GM12891 (cell line): Measurements from ENCODE around the gene ERICH2.
"Not testable (repeated sequence)": the region's sequence is repeated elsewhere in the genome, so short reads cannot be mapped to it uniquely, and the experiment has no call there.

Experiments used
- DNase-seq: peaks from one replicate; pipeline ENCODE4 v3.0.0; 2011; ENCODE audit warnings: low spot score; ENCODE audit not compliant: insufficient read length
- FAIRE-seq: peaks from 2 replicates; lab custom pipeline; 2011; peaks lifted over from hg19 to GRCh38; lab: Jason Lieb, UNC
- PAX5 ChIP-seq: IDR thresholded peaks from 2 replicates; pipeline ENCODE4 v1.6.1; 2011; ENCODE audit warnings: low read length, moderate library complexity, mild to moderate bottlenecking; ENCODE audit not compliant: insufficient read depth, severe bottlenecking
- POLR2A ChIP-seq: IDR thresholded peaks from 2 replicates; pipeline ENCODE4 v1.6.1; 2011; ENCODE audit warnings: low read depth, low read length, control low read depth
- POLR2AphosphoS5 ChIP-seq: IDR thresholded peaks from 2 replicates; pipeline ENCODE4 v1.6.1; 2011; ENCODE audit warnings: low read depth, low read length, control low read depth
- POU2F2 ChIP-seq: IDR thresholded peaks from 2 replicates; pipeline ENCODE4 v1.6.1; 2011; ENCODE audit warnings: low read depth, mild to moderate bottlenecking, control low read depth, low read length, moderate library complexity
- SPI1 ChIP-seq: IDR thresholded peaks from 2 replicates; pipeline ENCODE4 v1.6.1; 2011; ENCODE audit warnings: low read depth, low read length, control low read depth
- TAF1 ChIP-seq: IDR thresholded peaks from 2 replicates; pipeline ENCODE4 v1.6.1; 2011; ENCODE audit warnings: low read depth, low read length, control low read depth

Gene ERICH2

GRCh38 chr2:170739507-170740046, 30.6 kb upstream of the ERICH2 start:
- FAIRE-seq = no peak
- TF ChIP-seq POLR2AphosphoS5 = no peak
- TF ChIP-seq SPI1 = peak; percentile 59
- DNase-seq = no peak

GRCh38 chr2:170740660-170741059, 29.5 kb upstream of the ERICH2 start:
- FAIRE-seq = no peak
- no peak for TF ChIP-seq POLR2A
- no peak for TF ChIP-seq POU2F2
- TF ChIP-seq SPI1 = no peak
- no peak for TF ChIP-seq TAF1
- TF ChIP-seq POLR2AphosphoS5 = no peak
- no peak for TF ChIP-seq PAX5
- no peak for DNase-seq

- no peak for FAIRE-seq
- TF ChIP-seq SPI1 = no peak
- no peak for TF ChIP-seq POLR2A
- no peak for TF ChIP-seq POLR2AphosphoS5
- no peak for TF ChIP-seq POU2F2
- no peak for TF ChIP-seq TAF1
- TF ChIP-seq PAX5 = no peak
- no peak for DNase-seq
Observed at GRCh38 chr2:170742000-170742399, 28.2 kb upstream of the ERICH2 start.

GRCh38 chr2:170742896-170743529, 27.2 kb upstream of the ERICH2 start:
- no peak for DNase-seq
- TF ChIP-seq SPI1 (no peak), POLR2A (no peak), POLR2AphosphoS5 (no peak), POU2F2 (no peak), TAF1 (no peak), PAX5 (no peak)
- no peak for FAIRE-seq

- no peak for DNase-seq
- no peak for FAIRE-seq
- TF ChIP-seq POU2F2 (no peak), PAX5 (no peak), TAF1 (no peak), POLR2A (no peak), SPI1 (no peak), POLR2AphosphoS5 (no peak)
Observed at GRCh38 chr2:170743530-170744239, 26.5 kb upstream of the ERICH2 start.

- FAIRE-seq = no peak
- no peak for DNase-seq
- TF ChIP-seq PAX5 (no peak), POLR2AphosphoS5 (no peak), TAF1 (no peak), SPI1 (no peak), POLR2A (no peak), POU2F2 (no peak)
Observed at GRCh38 chr2:170744248-170745002, 25.8 kb upstream of the ERICH2 start.

GRCh38 chr2:170745305-170745704, 24.9 kb upstream of the ERICH2 start:
- no peak for FAIRE-seq
- TF ChIP-seq POLR2AphosphoS5 = no peak
- TF ChIP-seq TAF1 = no peak
- no peak for DNase-seq

- DNase-seq = no peak
- TF ChIP-seq PAX5 (no peak), POLR2A (no peak), POU2F2 (no peak)
- no peak for FAIRE-seq
Observed at GRCh38 chr2:170747921-170748320, 22.3 kb upstream of the ERICH2 start.

- not testable (repeated sequence) for DNase-seq
- peak; percentile 89 for FAIRE-seq
Observed at GRCh38 chr2:170751555-170751954, 18.6 kb upstream of the ERICH2 start.

- FAIRE-seq = no peak
- TF ChIP-seq TAF1 (no peak), POLR2AphosphoS5 (no peak), SPI1 (no peak), POU2F2 (no peak), PAX5 (no peak), POLR2A (no peak)
- no peak for DNase-seq
Observed at GRCh38 chr2:170761572-170761971, 8.6 kb upstream of the ERICH2 start.
